T-cell (primary cell): ENCODE results near the gene SMAD3. TPM values are rescaled to one million over a fixed set of nuclear protein-coding genes. Genes with fewer than 3 reads are reported as not detected.

Source experiments
- ATAC-seq, 4 experiments: fragments of 200-7000 bp in 3 of 4; fragments of 150-1000 bp in 1 of 4; cut with Tn5 transposase; replicated peaks in 1 of 4; 1 replicate in 3 of 4; 2 replicates in 1 of 4; pipeline ENCODE4 v1.10.0; 2021; ENCODE audit warnings: moderate library complexity in 3 of 4, mild to moderate bottlenecking in 2 of 4, moderate number of reproducible peaks in 1 of 4
- CTCF ChIA-PET, 2 donors: fragments of 300-600 bp; sonication (Branson Sonifier 250); formaldehyde crosslinking; loops; one replicate each; lab custom pipeline; 2022; ENCODE audit warnings: antibody characterized with exemption in 2 of 2; lab: Charles Lee
- POLR2A ChIA-PET, 2 donors: fragments of 300-600 bp; sonication (Branson Sonifier 250); formaldehyde crosslinking; loops; one replicate each; lab custom pipeline; 2022; ENCODE audit warnings: antibody characterized with exemption in 2 of 2; lab: Charles Lee
- DNase-seq, 35 experiments: peaks; one replicate each; pipeline versions ENCODE4 v3.0.0 to v3.0.0-alpha.2; 2013 to 2023
- H3K27ac ChIP-seq: one replicate; pipeline ENCODE4 v1.5.1; 2013; ENCODE audit warnings: low read length
- H3K27me3 ChIP-seq, 2 experiments: replicated peaks in 1 of 2; 1 replicate in 1 of 2; 2 replicates in 1 of 2; pipeline versions ENCODE4 v1.6.1 to v1.7.0; 2013; ENCODE audit warnings: low read length in 1 of 2, mixed read lengths in 1 of 2; ENCODE audit not compliant: control insufficient read depth in 2 of 2, insufficient read depth in 2 of 2; ENCODE audit errors: extremely low read depth in 1 of 2
- H3K36me3 ChIP-seq, 2 donors: 1 replicate in 1 of 2; 2 replicates in 1 of 2; pipeline versions ENCODE4 v1.6.1 to v1.7.0; 2013; ENCODE audit warnings: low read length in 1 of 2; ENCODE audit not compliant: control insufficient read depth in 2 of 2, insufficient read depth in 1 of 2; ENCODE audit errors: extremely low read depth in 1 of 2
- H3K4me1 ChIP-seq, 2 experiments: 1 replicate in 1 of 2; 2 replicates in 1 of 2; pipeline versions ENCODE4 v1.6.1 to v1.7.0; 2013; ENCODE audit warnings: low read length in 2 of 2, mixed read lengths in 1 of 2; ENCODE audit not compliant: insufficient read depth in 2 of 2, control insufficient read depth in 1 of 2; ENCODE audit errors: extremely low read depth in 1 of 2
- H3K4me3 ChIP-seq, 2 donors: 1 replicate in 1 of 2; 2 replicates in 1 of 2; pipeline versions ENCODE4 v1.5.1 to v1.7.0; 2013; ENCODE audit warnings: mild to moderate bottlenecking in 2 of 2, low read length in 1 of 2, moderate library complexity in 1 of 2; ENCODE audit not compliant: control insufficient read depth in 1 of 2; ENCODE audit errors: extremely low read depth in 1 of 2
- H3K9me3 ChIP-seq: 2 replicates; pipeline ENCODE4 v1.7.0; 2013
- H3K27ac Mint-ChIP-seq, 2 donors: one replicate each; pipeline ENCODE4 v1.8.0; 2020 to 2021; ENCODE audit warnings: mild to moderate bottlenecking in 2 of 2, mixed read lengths in 2 of 2
- H3K27me3 Mint-ChIP-seq, 2 donors: one replicate each; pipeline ENCODE4 v1.8.0; 2021 to 2022; ENCODE audit warnings: mixed read lengths in 2 of 2
- H3K36me3 Mint-ChIP-seq: one replicate; pipeline ENCODE4 v1.8.0; 2021; ENCODE audit warnings: mixed read lengths
- H3K4me1 Mint-ChIP-seq, 3 donors: one replicate each; pipeline ENCODE4 v1.8.0; 2020 to 2022; ENCODE audit warnings: mixed read lengths in 3 of 3, mild to moderate bottlenecking in 1 of 3
- H3K4me3 Mint-ChIP-seq, 3 donors: one replicate each; pipeline ENCODE4 v1.8.0; 2020 to 2022; ENCODE audit warnings: mild to moderate bottlenecking in 3 of 3, mixed read lengths in 3 of 3, moderate library complexity in 3 of 3
- H3K9me3 Mint-ChIP-seq, 3 donors: one replicate each; pipeline ENCODE4 v1.8.0; 2020 to 2022; ENCODE audit warnings: mixed read lengths in 3 of 3
- WGBS: methylation state at CpG from one replicate; pipeline ENCODE4 v1.1.5; 2013; ENCODE audit warnings: missing lambda C conversion rate; ENCODE audit not compliant: insufficient coverage; 5-methylcytosine and 5-hydroxymethylcytosine counted together
- total RNA-seq, 35 experiments: library from RNA in 6 of 35; stranded (reverse) in 6 of 35; fragments of 120-200 nt in 1 of 35; gene quantifications; one replicate each; pipeline versions ENCODE4 v1.2.1 to v1.2.4 and lab custom pipeline; 2013 to 2026

The SMAD3 gene
- total RNA-seq, 5 donors from 2014 or later (not counting 1 experiment from before 2014, with no cell fraction given): 55.4 to 159 (median 110) TPM

DNA sequence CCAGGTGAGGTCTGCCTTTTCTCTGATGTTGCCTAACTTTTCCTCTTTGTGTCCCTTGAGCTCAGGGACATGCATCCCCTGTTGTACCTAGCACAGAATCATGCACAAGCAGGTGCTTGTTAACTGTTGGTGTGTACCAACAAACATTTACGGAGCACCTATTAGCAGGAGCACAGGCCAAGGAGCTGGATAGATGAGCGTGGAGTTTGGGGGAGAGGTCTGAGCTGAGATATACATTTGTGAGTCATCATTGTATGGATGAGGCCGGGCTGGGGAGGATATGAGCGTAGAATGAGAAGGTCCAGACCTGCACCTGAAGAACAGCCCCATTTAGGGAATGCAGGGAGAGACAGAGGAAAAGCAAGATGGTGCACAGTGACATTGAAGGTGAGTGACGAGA, 53.4 kb downstream of the SMAD3 start:
- Mint-ChIP-seq H3K27me3 (no peaks in the 10 kb centered on the region), H3K4me1 (peaks cover 83 to 98% (median 96%) of the 10 kb centered on the region in 3 donors), H3K4me3 (peak overlapping the region in 2 of 3 donors; percentile 3 to 7), H3K9me3 (no peaks in the 10 kb centered on the region), H3K27ac (peak overlapping the region; percentile 93 to 97), H3K36me3 (peaks cover 25% of the 10 kb centered on the region)
- CTCF ChIA-PET: no interaction called here
- H3K4me3 ChIP-seq: no peak overlapping the region
- ATAC-seq (no peak), DNase-seq (no peak)
- POLR2A ChIA-PET: no interaction called here
- no peaks in the 10 kb centered on the region for H3K27me3 ChIP-seq
- peaks cover 46 to 86% of the 10 kb centered on the region in 2 experiments for H3K4me1 ChIP-seq
- H3K36me3 ChIP-seq: no peaks in the 10 kb centered on the region
- no peaks in the 10 kb centered on the region for H3K9me3 ChIP-seq
- 90% methylated on average over 4 of the region's 5 CpGs for WGBS
- H3K27ac ChIP-seq: peak overlapping the region; percentile 96

DNA sequence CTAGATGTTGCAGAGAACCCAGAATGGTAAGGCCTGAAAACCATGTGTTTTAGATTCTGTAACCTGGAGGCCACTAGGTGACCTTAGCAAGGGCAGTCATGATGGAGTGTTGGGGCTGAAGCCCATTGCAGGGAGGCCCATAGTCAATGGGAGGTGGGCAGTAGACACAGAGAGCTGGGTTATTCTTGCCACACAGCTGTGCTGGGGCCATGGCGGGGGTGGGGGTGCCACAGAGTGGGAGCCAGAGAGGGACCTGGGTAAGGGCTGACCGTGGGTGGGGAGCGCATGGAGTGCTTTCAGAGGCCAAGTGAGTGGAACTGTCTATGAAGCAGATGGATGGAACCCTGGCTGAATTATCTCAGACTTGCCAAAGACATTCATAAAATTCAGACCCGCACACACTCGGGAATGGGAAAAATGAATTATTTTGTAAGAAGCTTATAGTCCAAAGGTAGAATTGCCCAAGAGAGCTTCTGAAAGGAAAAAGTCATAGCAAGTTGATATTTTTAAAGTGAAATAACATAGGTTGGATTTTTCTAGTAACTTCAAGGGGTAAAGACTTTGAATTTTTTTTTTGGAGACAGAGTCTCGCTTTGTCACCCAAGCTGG, 53.9 kb downstream of the SMAD3 start:
- POLR2A ChIA-PET: interaction anchor here in 1 of 2 donors (0.5 to 0.8 kb wide), 2 partner anchors 10 to 14 kb away, joined by 3 read pairs; no protein-coding TSS in a partner anchor
- DNase-seq (no peak), ATAC-seq (no peak)
- Histone ChIP-seq H3K4me3 (no peak overlapping the region), H3K27me3 (no peaks in the 10 kb centered on the region), H3K27ac (peak overlapping the region; percentile 96), H3K4me1 (peaks cover 51 to 85% of the 10 kb centered on the region in 2 experiments), H3K9me3 (no peaks in the 10 kb centered on the region), H3K36me3 (no peaks in the 10 kb centered on the region)
- Mint-ChIP-seq H3K27me3 (no peaks in the 10 kb centered on the region), H3K4me3 (peak overlapping the region in 1 of 3 donors; percentile 3), H3K4me1 (peaks cover 83 to 98% (median 96%) of the 10 kb centered on the region in 3 donors), H3K36me3 (peaks cover 25% of the 10 kb centered on the region), H3K9me3 (no peaks in the 10 kb centered on the region), H3K27ac (peak overlapping the region; percentile 93 to 97)
- CTCF ChIA-PET: interaction anchor here in 1 of 2 donors (0.6 kb wide), 1 partner anchor 123 kb away, joined by 7 read pairs; no protein-coding TSS in a partner anchor
- WGBS: 100% methylated on average over 1 of the region's 6 CpGs

DNA sequence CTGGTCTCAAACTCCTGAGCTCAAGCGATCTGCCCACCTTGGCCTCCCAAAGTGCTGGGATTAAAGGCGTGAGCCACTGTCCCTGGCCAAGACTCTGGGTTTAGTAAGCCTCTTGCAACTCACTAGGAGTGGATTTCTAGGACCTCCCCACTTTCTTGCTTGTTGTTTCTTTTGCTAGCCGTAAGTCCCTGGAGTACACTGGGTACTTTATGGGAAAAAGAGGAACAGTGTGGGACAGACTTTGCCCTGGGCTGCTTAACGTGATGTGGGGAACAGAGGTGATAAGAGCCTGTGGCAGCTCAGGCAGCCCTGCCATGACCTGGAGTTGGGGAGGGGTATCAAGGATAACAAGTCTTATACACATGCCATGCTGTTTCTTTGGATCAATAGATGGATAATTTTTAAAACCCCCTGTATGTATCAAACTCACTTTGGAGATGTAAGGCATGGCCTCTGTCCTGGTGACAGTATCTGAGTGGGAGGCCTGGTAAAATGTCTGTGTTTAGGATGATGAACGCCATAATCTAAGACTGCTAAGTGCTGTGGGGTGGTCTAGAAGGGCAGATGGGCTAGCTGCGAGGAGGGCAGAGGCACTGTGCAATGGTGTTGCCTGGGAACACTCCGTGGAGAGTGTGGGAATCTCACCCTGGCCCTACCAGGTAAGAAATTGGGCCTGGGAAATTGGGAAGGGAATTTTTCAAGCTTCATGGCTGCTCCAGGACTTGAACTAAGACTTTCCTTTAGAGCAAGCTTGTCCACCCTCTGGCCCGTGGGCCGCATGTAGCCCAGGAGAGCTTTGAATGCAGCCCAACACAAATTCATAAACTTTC, 54.8 kb downstream of the SMAD3 start:
- Mint-ChIP-seq H3K36me3 (peaks cover 25% of the 10 kb centered on the region), H3K9me3 (no peaks in the 10 kb centered on the region), H3K27me3 (no peaks in the 10 kb centered on the region), H3K4me3 (peak overlapping the region; percentile 55 to 87 (median 76)), H3K27ac (peak overlapping the region; percentile 93 to 97), H3K4me1 (peaks cover 81 to 97% (median 95%) of the 10 kb centered on the region in 3 donors)
- Histone ChIP-seq H3K36me3 (no peaks in the 10 kb centered on the region), H3K9me3 (no peaks in the 10 kb centered on the region), H3K27me3 (no peaks in the 10 kb centered on the region), H3K27ac (peak overlapping the region; percentile 96), H3K4me1 (peaks cover 47 to 77% of the 10 kb centered on the region in 2 experiments), H3K4me3 (peak overlapping the region; percentile 30 to 40)
- no peak for DNase-seq
- 79% methylated on average over 6 of the region's 9 CpGs for WGBS
- ATAC-seq: no peak
- CTCF ChIA-PET: interaction anchor here in 1 of 2 donors (0.9 kb wide), 1 partner anchor 19 kb away, joined by 5 read pairs; no protein-coding TSS in a partner anchor
- POLR2A ChIA-PET: interaction anchor here (0.5 to 1.0 kb wide), 5 partner anchors 11 to 51 kb away, joined by 3 to 8 read pairs (median 4); no protein-coding TSS in a partner anchor

DNA sequence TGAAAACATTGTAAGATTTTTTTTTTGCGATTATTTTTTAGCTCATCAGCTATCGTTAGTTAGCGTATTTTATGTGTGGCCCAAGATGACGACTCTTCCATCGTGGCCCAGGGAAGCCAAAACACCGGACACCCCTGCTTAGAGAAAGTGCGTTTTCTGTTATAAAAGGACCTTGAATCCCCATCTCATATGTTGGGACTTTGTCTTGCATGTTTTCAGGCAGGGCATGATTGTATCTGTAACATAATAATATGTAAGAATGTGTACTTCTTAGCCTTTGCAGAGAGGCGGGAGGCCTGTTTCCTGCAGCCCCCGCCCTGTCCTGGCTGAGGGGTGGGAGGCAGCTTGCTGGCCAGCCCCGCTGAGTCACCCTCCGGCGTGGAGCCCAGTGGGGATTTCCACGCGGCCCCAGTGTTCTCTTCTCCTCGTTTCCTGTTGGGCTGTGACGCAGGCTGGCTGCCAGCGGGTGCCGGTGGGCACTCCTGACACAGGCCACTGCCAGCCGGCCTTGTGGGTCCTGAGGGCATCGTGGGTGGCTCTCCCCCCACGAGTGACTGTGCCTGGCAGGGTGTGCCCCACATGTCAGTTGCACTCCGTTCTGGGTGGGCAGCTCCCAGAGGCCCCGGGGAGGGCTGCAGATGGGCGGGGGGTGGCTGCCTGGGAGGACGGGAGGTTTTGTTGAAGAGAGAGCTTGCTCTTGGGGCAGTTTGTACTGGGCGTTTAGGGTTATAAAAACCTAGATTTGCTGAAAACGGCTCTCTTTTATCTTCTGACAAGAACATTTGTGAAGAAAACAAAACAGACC, 55.6 kb downstream of the SMAD3 start:
- H3K36me3 Mint-ChIP-seq: peaks cover 24% of the 10 kb centered on the region
- H3K4me1 Mint-ChIP-seq: peaks cover 76 to 97% (median 94%) of the 10 kb centered on the region in 3 donors
- H3K27ac Mint-ChIP-seq: peak overlapping the region; percentile 93 to 97
- peak overlapping the region; percentile 30 to 60 for H3K4me3 ChIP-seq
- ChIA-PET POLR2A (interaction anchor here (0.6 to 1.3 kb wide), 7 partner anchors 13 to 52 kb away, joined by 3 to 8 read pairs (median 4); no protein-coding TSS in a partner anchor), CTCF (interaction anchor here in 1 of 2 donors (0.9 to 1.2 kb wide), 3 partner anchors 13 to 35 kb away, joined by 3 to 5 read pairs (median 4); no protein-coding TSS in a partner anchor)
- DNase-seq (peak; percentile 54 to 91 (median 83)), ATAC-seq (peak; percentile 83 to 92 (median 88))
- H3K27me3 Mint-ChIP-seq: no peaks in the 10 kb centered on the region
- 11% methylated on average over 22 of the region's 27 CpGs for WGBS
- peak overlapping the region; percentile 96 for H3K27ac ChIP-seq
- H3K36me3 ChIP-seq: no peaks in the 10 kb centered on the region
- peaks cover 42 to 73% of the 10 kb centered on the region in 2 experiments for H3K4me1 ChIP-seq
- no peaks in the 10 kb centered on the region for H3K9me3 Mint-ChIP-seq
- H3K4me3 Mint-ChIP-seq: peak overlapping the region; percentile 55 to 87 (median 76)
- H3K9me3 ChIP-seq: no peaks in the 10 kb centered on the region
- H3K27me3 ChIP-seq: no peaks in the 10 kb centered on the region

DNA sequence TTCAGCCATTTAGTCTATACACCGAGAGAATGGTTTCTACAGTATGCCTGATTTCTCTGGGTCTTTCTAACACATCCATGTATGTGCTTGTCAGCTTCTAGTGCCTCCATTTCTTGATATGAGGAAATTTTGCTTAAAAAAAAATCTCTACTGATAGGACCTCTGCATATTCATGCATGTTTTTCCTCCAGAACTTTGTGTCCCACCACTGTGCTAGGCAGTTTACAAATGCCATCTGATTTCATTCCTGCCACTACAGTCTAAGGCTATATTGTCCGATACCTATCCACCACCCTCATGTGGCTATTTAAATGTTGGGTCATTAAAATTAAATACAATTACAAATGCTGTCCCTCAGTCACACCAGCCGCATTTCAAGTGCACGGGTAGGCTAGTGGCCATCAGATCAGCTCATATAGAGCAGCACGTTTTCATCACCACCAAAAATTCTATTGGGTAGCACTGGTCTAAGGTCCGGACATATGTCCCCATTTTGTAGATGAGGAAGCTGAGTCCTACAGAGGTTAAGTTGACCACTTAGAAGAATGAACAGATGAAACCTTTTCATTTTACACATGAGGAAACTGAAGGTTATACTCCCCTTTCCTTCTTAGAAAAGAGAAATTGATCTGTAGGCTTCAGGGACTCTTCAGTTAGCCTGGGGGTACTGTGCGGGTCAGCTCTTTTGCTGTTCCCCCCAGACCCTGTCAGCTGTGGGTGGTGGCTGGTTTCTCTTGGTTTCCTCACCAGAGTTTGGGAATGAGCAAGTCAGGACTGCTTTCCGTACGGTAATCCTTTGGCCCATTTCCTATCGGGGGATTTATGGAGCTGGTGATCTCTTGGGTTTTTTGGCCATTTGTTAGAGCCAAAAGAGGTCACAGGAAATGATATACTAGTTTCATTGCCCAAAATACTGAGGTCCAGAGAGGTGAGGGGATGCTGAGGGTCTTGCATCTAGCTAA, 56.5 kb downstream of the SMAD3 start:
- Histone ChIP-seq H3K27ac (peak overlapping the region; percentile 96), H3K4me3 (peak overlapping the region in 1 of 2 donors; percentile 30), H3K4me1 (peaks cover 33 to 73% of the 10 kb centered on the region in 2 experiments), H3K36me3 (peaks cover 0 to 2% of the 10 kb centered on the region in 2 donors), H3K27me3 (no peaks in the 10 kb centered on the region), H3K9me3 (no peaks in the 10 kb centered on the region)
- DNase-seq: no peak
- ChIA-PET POLR2A (interaction anchor here (0.6 to 1.3 kb wide), 6 partner anchors 12 to 53 kb away, joined by 3 to 5 read pairs (median 4); no protein-coding TSS in a partner anchor), CTCF (interaction anchor here in 1 of 2 donors (1.0 to 1.2 kb wide), 2 partner anchors 13 to 36 kb away, joined by 3 to 4 read pairs; no protein-coding TSS in a partner anchor)
- H3K36me3 Mint-ChIP-seq: peaks cover 21% of the 10 kb centered on the region
- H3K27ac Mint-ChIP-seq: peak overlapping the region; percentile 93 to 97
- H3K4me1 Mint-ChIP-seq: peaks cover 67 to 96% (median 94%) of the 10 kb centered on the region in 3 donors
- H3K27me3 Mint-ChIP-seq: no peaks in the 10 kb centered on the region
- peak in 1 of 4 experiments; percentile 27 for ATAC-seq
- H3K9me3 Mint-ChIP-seq: no peaks in the 10 kb centered on the region
- H3K4me3 Mint-ChIP-seq: peak overlapping the region; percentile 55 to 87 (median 76)
- 90% methylated on average over 2 of the region's 10 CpGs for WGBS
